ENCODE measurements around the gene EPAS1. TPM values are rescaled to one million over a fixed set of nuclear protein-coding genes. Genes with fewer than 3 reads are reported as not detected.

EPAS1 gene
- total RNA-seq, 2 experiments from 2014 or later = 4.2 to 5.4 TPM

DNA sequence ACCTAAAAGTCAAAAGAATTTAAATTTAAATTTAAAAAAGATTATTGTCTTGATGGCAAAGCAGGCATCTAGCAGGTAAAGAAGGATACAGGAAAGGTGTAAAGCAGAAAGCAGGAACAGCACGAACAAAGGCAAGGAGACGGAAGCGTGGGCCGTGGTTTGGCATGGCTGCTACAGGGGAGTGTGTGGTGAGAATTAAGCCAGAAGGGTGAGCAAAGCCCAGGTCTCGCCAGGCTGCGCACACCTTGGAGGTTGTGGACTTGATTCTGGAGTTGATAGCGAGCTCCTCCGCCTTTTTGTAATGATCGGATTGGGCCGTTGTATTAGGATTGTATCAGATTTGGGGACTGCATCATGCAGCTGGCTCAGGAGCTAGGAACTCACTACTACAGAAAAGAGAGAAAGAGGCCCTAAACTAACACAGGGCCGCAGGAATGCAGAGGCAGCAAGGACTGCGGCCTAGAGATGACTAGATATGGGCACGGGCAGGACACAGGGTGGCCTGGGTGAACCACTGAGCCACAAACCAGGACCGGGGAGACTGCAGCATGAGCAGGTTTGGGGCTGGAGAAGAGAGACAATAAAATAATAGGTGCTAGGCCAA is 110.7 kb downstream of the EPAS1 start:
- H3K4me1 Mint-ChIP-seq (ENCODE audit: low read depth) = no peaks in the 10 kb centered on the region
- TF ChIP-seq, protein P1, sequence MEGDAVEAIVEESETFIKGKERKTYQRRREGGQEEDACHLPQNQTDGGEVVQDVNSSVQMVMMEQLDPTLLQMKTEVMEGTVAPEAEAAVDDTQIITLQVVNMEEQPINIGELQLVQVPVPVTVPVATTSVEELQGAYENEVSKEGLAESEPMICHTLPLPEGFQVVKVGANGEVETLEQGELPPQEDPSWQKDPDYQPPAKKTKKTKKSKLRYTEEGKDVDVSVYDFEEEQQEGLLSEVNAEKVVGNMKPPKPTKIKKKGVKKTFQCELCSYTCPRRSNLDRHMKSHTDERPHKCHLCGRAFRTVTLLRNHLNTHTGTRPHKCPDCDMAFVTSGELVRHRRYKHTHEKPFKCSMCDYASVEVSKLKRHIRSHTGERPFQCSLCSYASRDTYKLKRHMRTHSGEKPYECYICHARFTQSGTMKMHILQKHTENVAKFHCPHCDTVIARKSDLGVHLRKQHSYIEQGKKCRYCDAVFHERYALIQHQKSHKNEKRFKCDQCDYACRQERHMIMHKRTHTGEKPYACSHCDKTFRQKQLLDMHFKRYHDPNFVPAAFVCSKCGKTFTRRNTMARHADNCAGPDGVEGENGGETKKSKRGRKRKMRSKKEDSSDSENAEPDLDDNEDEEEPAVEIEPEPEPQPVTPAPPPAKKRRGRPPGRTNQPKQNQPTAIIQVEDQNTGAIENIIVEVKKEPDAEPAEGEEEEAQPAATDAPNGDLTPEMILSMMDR (IDR thresholded peaks at IDR 0.05) = no peak

GRCh38 chr2:46409756-46410155 is 112.5 kb downstream of the EPAS1 start:
- no peak overlapping the region for H3K27ac ChIP-seq (ENCODE audit: low read depth in 1 of 2, low read length in 2 of 2)
- H3K9me3 ChIP-seq (ENCODE audit: control insufficient read depth in 1 of 2, insufficient read depth in 1 of 2, low read length in 2 of 2) = no peaks in the 10 kb centered on the region
- Mint-ChIP-seq H3K4me1 (ENCODE audit: low read depth) (no peaks in the 10 kb centered on the region), H3K27ac (no peak overlapping the region), H3K27me3 (no peaks in the 10 kb centered on the region), H3K9me3 (no peaks in the 10 kb centered on the region), H3K4me3 (no peak overlapping the region), H3K36me3 (ENCODE audit: low read depth) (no peaks in the 10 kb centered on the region)
- ATAC-seq (ENCODE audit: poor library complexity) (no peak), DNase-seq (no peak)
- H3K4me1 ChIP-seq (ENCODE audit: insufficient read depth, low read length) = no peaks in the 10 kb centered on the region
- intact Hi-C loops (cut with DNase I, micrococcal nuclease) = no loop called here
- H3K4me3 ChIP-seq (ENCODE audit: low read length) = no peak overlapping the region
- no peaks in the 10 kb centered on the region for H3K27me3 ChIP-seq (ENCODE audit: control insufficient read depth in 1 of 2, insufficient read depth in 2 of 2, low read length in 2 of 2)
- CTCF ChIA-PET = no interaction called here
- TF ChIP-seq, protein P1 (IDR thresholded peaks at IDR 0.05) = no peak
- H3K36me3 ChIP-seq (ENCODE audit: insufficient read depth, low read length) = no peaks in the 10 kb centered on the region
- POLR2A ChIA-PET = no interaction called here

More for the DNA sequence above, 110.7 kb downstream of the EPAS1 start:
- DNase-seq (no peak), ATAC-seq (ENCODE audit: poor library complexity) (no peak)
- no peak overlapping the region for H3K27ac ChIP-seq (ENCODE audit: low read depth in 1 of 2, low read length in 2 of 2)
- Mint-ChIP-seq H3K27me3 (no peaks in the 10 kb centered on the region), H3K9me3 (no peaks in the 10 kb centered on the region), H3K27ac (no peak overlapping the region), H3K36me3 (ENCODE audit: low read depth) (no peaks in the 10 kb centered on the region), H3K4me3 (no peak overlapping the region)
- ChIA-PET CTCF (no interaction called here), POLR2A (no interaction called here)
- intact Hi-C loops (cut with DNase I, micrococcal nuclease) = no loop called here
- no peaks in the 10 kb centered on the region for H3K36me3 ChIP-seq (ENCODE audit: insufficient read depth, low read length)
- no peaks in the 10 kb centered on the region for H3K27me3 ChIP-seq (ENCODE audit: control insufficient read depth in 1 of 2, insufficient read depth in 2 of 2, low read length in 2 of 2)
- no peaks in the 10 kb centered on the region for H3K9me3 ChIP-seq (ENCODE audit: control insufficient read depth in 1 of 2, insufficient read depth in 1 of 2, low read length in 2 of 2)
- no peaks in the 10 kb centered on the region for H3K4me1 ChIP-seq (ENCODE audit: insufficient read depth, low read length)
- no peak overlapping the region for H3K4me3 ChIP-seq (ENCODE audit: low read length)

- Histone ChIP-seq H3K9me3 (ENCODE audit: control insufficient read depth in 1 of 2, insufficient read depth in 1 of 2, low read length in 2 of 2) (no peaks in the 10 kb centered on the region), H3K27ac (ENCODE audit: low read depth in 1 of 2, low read length in 2 of 2) (no peak overlapping the region), H3K36me3 (ENCODE audit: insufficient read depth, low read length) (no peaks in the 10 kb centered on the region), H3K4me1 (ENCODE audit: insufficient read depth, low read length) (no peaks in the 10 kb centered on the region), H3K27me3 (ENCODE audit: control insufficient read depth in 1 of 2, insufficient read depth in 2 of 2, low read length in 2 of 2) (no peaks in the 10 kb centered on the region), H3K4me3 (ENCODE audit: low read length) (no peak overlapping the region)
- Mint-ChIP-seq H3K27ac (no peak overlapping the region), H3K27me3 (no peaks in the 10 kb centered on the region), H3K9me3 (peaks cover 4% of the 10 kb centered on the region), H3K4me3 (no peak overlapping the region), H3K4me1 (ENCODE audit: low read depth) (no peaks in the 10 kb centered on the region), H3K36me3 (ENCODE audit: low read depth) (no peaks in the 10 kb centered on the region)
- intact Hi-C loops (cut with DNase I, micrococcal nuclease) = no loop called here
- no peak for DNase-seq
- CTCF ChIA-PET = no interaction called here
- TF ChIP-seq, protein P1 (IDR thresholded peaks at IDR 0.05) = no peak
- POLR2A ChIA-PET = no interaction called here
- ATAC-seq (ENCODE audit: poor library complexity) = no peak
Observed at GRCh38 chr2:46410273-46411244, 113.4 kb downstream of the EPAS1 start.

Measured in CD4-positive, alpha-beta T cell (primary cell).